HEK293T (cell line): ENCODE measurements around the gene EPSTI1.
"Not testable (repeated sequence)": the region's sequence is repeated elsewhere in the genome, so short reads cannot be mapped to it uniquely, and the experiment has no call there.

Experiments
- CTCF ChIA-PET: fragments of 350-600 bp; formaldehyde crosslinking; extraction: SDS; loops from one replicate; lab custom pipeline; 2021; ENCODE audit warnings: antibody characterized with exemption, inconsistent platforms; lab: Yijun Ruan, JAX
- POLR2A ChIA-PET: fragments of 350-600 bp; formaldehyde crosslinking; extraction: SDS; loops from one replicate; lab custom pipeline; 2020; ENCODE audit warnings: antibody characterized with exemption, inconsistent platforms; lab: Yijun Ruan, JAX
- DNase-seq: peaks from one replicate; pipeline ENCODE4 v3.0.0; 2012; ENCODE audit warnings: mixed read lengths; ENCODE audit errors: extremely low spot score
- ARNT ChIP-seq: fragments of 450-650 bp; IDR thresholded peaks from 2 replicates; pipeline ENCODE4 v1.6.1; 2017; ENCODE audit warnings: mild to moderate bottlenecking
- BHLHE40 ChIP-seq: fragments of 450-650 bp; IDR thresholded peaks from 2 replicates; pipeline ENCODE4 v1.6.1; 2016; ENCODE audit warnings: mild to moderate bottlenecking, moderate library complexity, borderline replicate concordance
- CTBP1 ChIP-seq: fragments of 450-650 bp; IDR thresholded peaks from 2 replicates; pipeline ENCODE4 v1.6.1; 2016; ENCODE audit warnings: borderline replicate concordance
- ELF4 ChIP-seq: fragments of 450-650 bp; IDR thresholded peaks from 2 replicates; pipeline ENCODE4 v1.6.1; 2017; ENCODE audit warnings: antibody characterized with exemption
- FOXA1 ChIP-seq: fragments of 450-650 bp; IDR thresholded peaks from 2 replicates; pipeline ENCODE4 v1.6.1; 2016; ENCODE audit warnings: mild to moderate bottlenecking
- FOXK2 ChIP-seq: fragments of 450-650 bp; IDR thresholded peaks from 2 replicates; pipeline ENCODE4 v1.6.1; 2016; ENCODE audit warnings: mild to moderate bottlenecking
- FOXM1 ChIP-seq: fragments of 450-650 bp; IDR thresholded peaks from 2 replicates; pipeline ENCODE4 v1.6.1; 2017; ENCODE audit warnings: mild to moderate bottlenecking, borderline replicate concordance
- HDGF ChIP-seq: fragments of 450-650 bp; IDR thresholded peaks from 2 replicates; pipeline ENCODE4 v1.6.1; 2017; ENCODE audit warnings: antibody characterized with exemption, borderline replicate concordance
- L3MBTL2 ChIP-seq: fragments of 450-650 bp; conservative IDR thresholded peaks from 2 replicates; pipeline ENCODE4 v1.6.1; 2016; ENCODE audit warnings: mild to moderate bottlenecking
- LEF1 ChIP-seq: fragments of 450-650 bp; IDR thresholded peaks from 2 replicates; pipeline ENCODE4 v1.6.1; 2017; ENCODE audit warnings: mild to moderate bottlenecking, borderline replicate concordance
- NFRKB ChIP-seq: fragments of 450-650 bp; IDR thresholded peaks from 2 replicates; pipeline ENCODE4 v1.6.1; 2016; ENCODE audit warnings: mild to moderate bottlenecking, moderate library complexity
- PKNOX1 ChIP-seq: fragments of 450-650 bp; IDR thresholded peaks from 2 replicates; pipeline ENCODE4 v1.6.1; 2016
- SP1 ChIP-seq: fragments of 450-650 bp; IDR thresholded peaks from 2 replicates; pipeline ENCODE4 v1.6.1; 2017
- SUZ12 ChIP-seq: fragments of 450-650 bp; IDR thresholded peaks from 2 replicates; pipeline ENCODE4 v1.6.1; 2016; ENCODE audit warnings: mild to moderate bottlenecking
- TARDBP ChIP-seq: fragments of 450-650 bp; IDR thresholded peaks from 2 replicates; pipeline ENCODE4 v1.6.1; 2016
- ZNF384 ChIP-seq: fragments of 450-650 bp; IDR thresholded peaks from 2 replicates; pipeline ENCODE4 v1.6.1; 2016

EPSTI1 gene

DNA sequence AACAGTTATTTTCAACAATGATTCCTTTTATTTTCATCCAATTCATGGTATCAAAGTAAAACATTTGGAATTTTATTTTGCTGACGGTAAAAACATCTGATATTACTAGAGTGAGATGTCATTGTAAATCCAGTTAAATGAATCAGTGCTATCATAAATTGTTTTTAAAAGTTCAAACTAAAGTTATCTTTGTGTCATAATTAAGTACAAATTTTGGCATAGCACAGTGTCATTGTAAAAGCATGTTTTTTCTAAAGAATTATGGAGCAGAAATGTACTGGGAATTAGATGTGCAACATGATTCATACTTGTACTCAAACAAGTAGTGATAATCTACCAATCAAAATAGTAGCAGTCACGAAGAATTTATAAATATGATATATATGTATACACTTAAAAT, 117.8 kb downstream of the EPSTI1 start:
- POLR2A ChIA-PET: no interaction called here
- CTCF ChIA-PET: no interaction called here
- DNase-seq: no peak
- TF ChIP-seq ARNT (no peak), FOXK2 (no peak)

DNA sequence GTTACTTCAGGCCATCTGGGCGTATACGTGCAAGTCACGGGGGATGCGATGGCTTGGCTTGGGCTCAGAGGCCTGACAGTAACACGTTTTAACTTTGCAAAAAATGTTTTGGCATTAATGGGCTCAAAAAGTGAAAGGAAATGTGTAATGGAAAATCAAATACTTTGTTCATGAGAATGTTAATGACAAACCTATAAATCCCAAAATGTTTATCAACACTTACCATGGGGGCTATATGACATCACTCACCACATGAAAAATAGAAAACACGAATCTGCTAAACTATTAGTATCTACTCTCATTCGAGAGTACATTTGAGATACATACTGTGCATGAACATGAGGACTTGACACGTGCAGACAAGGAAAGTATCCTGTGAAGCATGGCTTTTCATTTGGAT, 119.0 kb downstream of the EPSTI1 start:
- no peak for TF ChIP-seq CTBP1
- no peak for TF ChIP-seq ZNF384
- no peak for TF ChIP-seq SUZ12
- no peak for TF ChIP-seq PKNOX1
- no peak for TF ChIP-seq ARNT
- no peak for TF ChIP-seq L3MBTL2
- no peak for TF ChIP-seq NFRKB
- no peak for TF ChIP-seq SP1
- TF ChIP-seq ELF4: no peak
- no peak for TF ChIP-seq FOXM1
- no peak for TF ChIP-seq LEF1
- TF ChIP-seq FOXA1: no peak
- no peak for TF ChIP-seq BHLHE40
- TF ChIP-seq TARDBP: no peak
- no peak for TF ChIP-seq FOXK2
- TF ChIP-seq HDGF: no peak
- no peak for DNase-seq
- ChIA-PET CTCF (no interaction called here), POLR2A (no interaction called here)

DNA sequence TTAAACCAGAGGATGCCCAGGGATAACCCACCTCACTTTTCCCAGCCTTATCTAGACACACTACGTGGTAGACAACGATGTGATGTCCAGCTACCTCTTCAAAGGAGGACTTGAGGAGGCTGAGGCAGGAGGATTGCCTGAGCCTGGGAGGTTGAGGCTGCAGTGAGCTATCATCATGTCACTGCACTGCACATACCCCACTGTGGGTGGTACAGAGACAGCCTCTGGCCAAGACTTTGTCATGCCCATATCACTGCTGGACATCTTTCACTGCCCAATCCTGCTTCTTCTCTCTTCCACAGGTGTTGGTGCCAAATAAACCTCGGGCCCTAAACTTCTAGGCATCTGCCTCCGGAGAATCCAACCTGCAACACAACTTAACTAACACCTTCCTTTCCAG, 124.8 kb downstream of the EPSTI1 start:
- DNase-seq: no peak
- TF ChIP-seq SP1 (no peak), ZNF384 (no peak), LEF1 (no peak), HDGF (no peak), TARDBP (no peak), SUZ12 (no peak), BHLHE40 (no peak), CTBP1 (no peak), NFRKB (no peak), ARNT (no peak), L3MBTL2 (no peak), FOXK2 (no peak), FOXM1 (no peak), FOXA1 (no peak), PKNOX1 (no peak), ELF4 (no peak)
- ChIA-PET POLR2A (no interaction called here), CTCF (no interaction called here)

DNA sequence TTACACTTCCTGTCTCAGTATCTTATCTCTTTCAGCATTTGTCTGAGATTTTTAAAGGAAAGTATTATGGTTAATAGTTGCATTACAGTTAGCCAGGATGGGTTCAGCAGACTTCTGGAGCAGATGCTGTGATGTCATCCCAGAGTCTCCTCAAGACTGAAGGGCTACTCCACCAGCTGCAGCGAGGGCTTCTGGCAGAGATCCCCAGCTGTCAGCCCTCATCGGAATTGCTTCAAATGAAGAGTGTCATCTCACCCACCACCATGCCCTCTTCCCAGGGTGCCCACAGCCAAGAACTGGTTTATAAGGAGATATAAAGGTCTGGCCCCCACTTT, 126.3 kb downstream of the EPSTI1 start:
- ChIA-PET POLR2A (no interaction called here), CTCF (interaction anchor here (1.7 kb wide), 1 partner anchor 10 kb away, joined by 4 read pairs; no protein-coding TSS in a partner anchor)
- DNase-seq: no peak
- TF ChIP-seq ZNF384: no peak
- no peak for TF ChIP-seq FOXK2
- no peak for TF ChIP-seq ARNT

- ChIA-PET CTCF (interaction anchor here (1.7 kb wide), 1 partner anchor 11 kb away, joined by 4 read pairs; no protein-coding TSS in a partner anchor), POLR2A (no interaction called here)
- DNase-seq: no peak
- TF ChIP-seq LEF1 (no peak), SP1 (no peak), L3MBTL2 (no peak), FOXK2 (no peak), FOXM1 (no peak), ELF4 (no peak), PKNOX1 (no peak), HDGF (no peak), NFRKB (no peak), SUZ12 (no peak), ARNT (no peak), BHLHE40 (no peak)
These were observed 126.9 kb downstream of the EPSTI1 start for GRCh38 chr13:42864952-42865767.

- DNase-seq, POLR2A ChIA-PET, CTCF ChIA-PET: not testable (repeated sequence)
These were observed 129.7 kb downstream of the EPSTI1 start for GRCh38 chr13:42862370-42862769.

DNA sequence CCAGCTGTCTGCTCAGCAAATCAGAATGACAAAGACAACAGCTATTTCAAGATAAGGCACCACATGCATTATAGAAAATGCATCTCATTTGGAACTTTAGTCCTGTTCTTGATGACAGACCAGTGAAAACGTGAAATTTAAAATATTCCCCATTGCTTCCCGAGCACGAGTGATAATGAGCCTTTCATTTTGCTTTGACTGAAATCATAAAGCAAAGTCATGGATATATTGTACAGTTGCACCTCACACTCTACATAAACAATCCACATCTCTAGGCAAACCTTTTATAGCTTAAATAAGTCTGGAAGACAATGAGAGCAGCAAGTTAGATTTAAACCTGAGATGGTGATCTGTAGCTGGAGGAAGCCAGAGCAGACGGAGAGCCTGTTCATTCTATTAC, 131.6 kb downstream of the EPSTI1 start:
- POLR2A ChIA-PET: no interaction called here
- DNase-seq: no peak
- TF ChIP-seq SP1 (no peak), LEF1 (no peak), ARNT (no peak), SUZ12 (no peak), TARDBP (no peak), FOXK2 (no peak)
- CTCF ChIA-PET: no interaction called here
